ENCODE results near the gene RHBDD1.

The RHBDD1 gene

GRCh38 chr2:226994775-226995174 is 158.9 kb downstream of the RHBDD1 start:
- no peak for DNase-seq

DNA sequence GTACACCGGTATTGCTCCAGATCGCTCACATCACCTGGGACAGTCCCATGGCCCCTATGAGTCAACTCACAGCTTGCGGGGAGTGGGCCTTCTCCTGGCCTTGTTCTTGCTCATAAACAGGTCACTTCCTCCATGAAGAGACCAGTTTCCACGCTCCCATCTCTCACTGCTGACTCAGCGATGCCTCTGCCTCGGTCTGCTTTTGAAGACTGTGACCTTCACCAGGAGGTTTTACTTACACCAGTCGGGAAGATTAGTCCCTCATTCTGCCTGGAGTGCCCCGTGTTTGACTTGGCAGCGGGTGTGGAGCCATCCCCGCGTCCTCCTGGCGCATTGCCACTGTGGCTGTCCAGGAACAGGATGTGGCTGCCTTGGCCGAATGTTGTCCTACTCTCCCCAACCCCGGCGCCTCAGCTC is 159.8 kb downstream of the RHBDD1 start:
- DNase-seq: peak; percentile 80

- no peak for DNase-seq
Measured at GRCh38 chr2:226999661-227000060, 163.8 kb downstream of the RHBDD1 start.

DNA sequence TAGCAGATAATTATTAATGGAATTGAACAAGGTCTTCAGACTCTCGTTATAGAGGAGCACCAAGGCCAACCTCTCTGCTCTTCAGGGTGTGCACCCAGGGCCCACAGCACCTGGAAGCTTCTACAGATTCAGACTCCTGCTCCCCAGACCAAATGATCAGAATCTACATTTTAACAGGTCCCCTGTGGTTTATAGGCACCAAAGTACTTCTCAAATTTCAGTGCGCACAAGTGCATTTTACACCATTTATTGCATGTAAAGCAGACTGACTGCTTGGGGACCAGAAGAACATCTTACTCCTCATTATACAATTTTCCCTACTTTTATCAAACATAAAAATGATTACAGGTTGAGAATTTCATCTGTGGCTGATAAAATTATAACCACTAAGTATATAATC is 164.3 kb downstream of the RHBDD1 start:
- DNase-seq: no peak

DNA sequence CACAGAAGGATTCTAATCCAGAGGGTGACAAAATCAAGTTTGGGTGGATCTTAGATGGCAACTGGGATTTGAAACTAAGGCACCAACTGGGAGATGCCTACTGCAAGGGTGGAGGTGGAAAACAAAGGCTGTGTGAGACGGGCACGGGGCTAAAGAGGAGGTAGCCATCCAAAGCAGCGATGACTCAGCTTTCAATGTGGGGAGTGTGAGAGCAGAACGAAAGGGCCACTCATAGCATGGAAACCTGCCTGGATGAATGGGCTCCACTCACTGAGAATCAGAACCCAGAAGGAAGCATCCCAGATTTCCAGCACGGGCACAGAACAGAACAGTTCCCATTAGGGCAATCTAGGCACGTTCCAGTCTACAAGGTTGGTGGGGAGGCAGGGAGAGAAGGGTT is 168.6 kb downstream of the RHBDD1 start:
- no peak for DNase-seq

GRCh38 chr2:227006189-227006897 is 170.5 kb downstream of the RHBDD1 start:
- DNase-seq: no peak

DNA sequence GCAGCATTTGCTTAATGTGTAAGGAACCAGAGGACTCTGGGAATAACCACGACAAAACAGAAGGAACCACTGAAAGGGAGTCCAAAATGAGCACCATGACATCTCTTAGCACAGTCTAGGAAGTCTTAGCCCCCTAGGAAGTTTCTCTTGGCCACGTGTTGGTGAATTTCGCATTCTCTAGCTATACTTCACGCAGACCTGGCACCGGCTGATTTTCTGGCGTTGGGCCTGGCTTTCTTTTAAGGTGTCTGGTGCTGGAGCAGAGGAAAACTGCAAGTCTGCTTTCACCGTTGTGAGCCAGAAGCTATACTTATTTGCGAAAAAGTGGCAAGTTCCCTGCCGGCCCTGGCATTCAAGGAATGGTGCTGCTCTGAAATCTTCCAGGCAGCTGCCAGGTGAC is 171.3 kb downstream of the RHBDD1 start:
- no peak for DNase-seq

DNA sequence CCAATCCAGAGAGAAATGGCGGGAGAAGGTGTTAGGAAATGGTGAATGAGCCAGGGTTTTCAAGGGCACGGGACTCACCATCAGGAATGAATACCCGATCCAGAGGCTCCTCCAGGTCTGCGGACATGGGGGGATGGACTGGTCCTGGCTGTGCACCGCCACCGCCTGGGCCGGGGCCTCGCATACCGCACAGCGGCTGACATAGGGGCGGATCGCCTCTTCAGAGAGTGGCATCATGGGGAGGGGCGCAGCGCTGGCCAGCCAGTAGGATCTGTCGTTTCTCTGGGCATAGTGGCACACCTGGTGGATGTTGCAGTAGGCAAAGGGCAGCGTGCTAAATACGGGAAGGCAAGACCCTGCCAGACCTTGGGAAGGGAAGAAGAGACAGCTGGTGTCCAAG is 172.1 kb downstream of the RHBDD1 start:
- DNase-seq: no peak

- peak; percentile 24 for DNase-seq
Measured at GRCh38 chr2:227010433-227010832, 174.6 kb downstream of the RHBDD1 start.

GRCh38 chr2:227013330-227013729 is 177.5 kb downstream of the RHBDD1 start:
- no peak for DNase-seq

GRCh38 chr2:227013881-227014280 is 178.0 kb downstream of the RHBDD1 start:
- no peak for DNase-seq

DNA sequence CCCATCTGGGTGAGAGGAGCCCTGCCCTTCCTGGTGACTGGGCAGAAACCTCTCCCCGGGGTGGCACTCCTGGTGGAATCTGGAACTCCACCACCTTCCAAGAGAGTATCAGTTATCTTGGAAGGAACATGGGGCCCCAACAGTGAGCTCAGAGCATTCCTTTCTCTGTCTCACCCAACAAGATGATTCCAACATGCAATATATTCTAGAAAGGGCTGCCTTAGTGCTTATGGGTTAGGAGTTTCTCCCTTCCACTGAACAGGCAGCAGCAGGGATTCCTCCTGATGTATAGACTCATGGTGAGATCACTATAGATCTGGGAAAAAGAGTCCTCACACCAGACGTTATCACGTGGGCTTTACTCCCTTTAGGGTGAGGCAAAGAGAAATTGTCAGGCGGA is 181.0 kb downstream of the RHBDD1 start:
- DNase-seq: no peak

DNA sequence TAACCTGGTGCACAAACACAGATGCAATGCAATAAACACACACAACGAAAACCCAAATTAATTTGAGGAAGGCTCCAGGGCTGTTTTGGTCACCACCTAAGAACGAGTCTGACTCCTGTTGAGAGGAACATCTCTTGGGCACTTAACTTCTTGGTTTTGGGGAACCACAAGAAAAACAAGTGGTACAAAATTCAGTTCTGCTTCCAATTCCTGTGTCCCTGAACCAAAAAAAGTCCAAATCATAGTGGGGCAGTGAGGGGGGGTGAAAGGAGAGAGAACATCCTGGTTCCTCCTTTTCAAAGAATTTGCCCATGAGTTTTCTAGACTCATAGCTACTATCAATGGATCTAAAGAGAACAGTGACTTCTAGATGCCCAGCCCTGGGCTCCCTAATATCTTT is 184.6 kb downstream of the RHBDD1 start:
- DNase-seq: no peak

- no peak for DNase-seq
Measured at GRCh38 chr2:227022608-227023007, 186.8 kb downstream of the RHBDD1 start.

- no peak for DNase-seq
Measured at GRCh38 chr2:227025510-227025909, 189.7 kb downstream of the RHBDD1 start.

DNA sequence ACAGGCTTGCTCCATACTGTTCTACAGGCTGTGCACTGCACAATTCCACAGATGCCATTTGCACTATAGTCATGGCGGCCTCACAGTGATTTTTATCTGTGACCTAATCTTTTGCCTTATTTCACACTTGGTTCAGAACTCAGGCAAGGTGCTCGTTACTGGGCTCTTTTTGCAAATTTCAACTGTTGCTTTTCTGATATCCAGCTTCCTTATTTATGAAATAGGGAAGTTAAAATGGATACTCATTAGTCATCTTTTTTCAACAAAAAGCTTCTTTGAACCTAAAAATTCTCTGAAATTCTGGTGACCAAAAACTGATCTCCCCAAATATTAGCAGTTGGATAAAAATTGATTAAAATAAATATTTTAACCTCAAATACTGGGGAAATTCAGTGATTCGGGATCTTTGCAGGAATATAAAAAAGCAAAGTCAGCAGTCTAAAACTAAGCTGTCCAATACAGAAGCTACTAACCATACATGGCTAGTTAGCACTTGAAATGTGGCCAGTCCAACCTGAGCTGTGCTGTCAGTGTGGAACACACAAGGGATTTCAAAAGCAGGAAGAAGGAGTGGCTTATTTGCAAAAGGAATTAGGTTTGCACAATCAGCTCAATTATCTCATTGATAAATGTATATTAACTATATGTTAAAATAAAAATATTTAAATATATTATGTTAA is 193.7 kb downstream of the RHBDD1 start:
- no peak for DNase-seq

- DNase-seq: no peak
Measured at GRCh38 chr2:227030789-227031188, 194.9 kb downstream of the RHBDD1 start.

GRCh38 chr2:227031379-227031778 is 195.5 kb downstream of the RHBDD1 start:
- no peak for DNase-seq

DNA sequence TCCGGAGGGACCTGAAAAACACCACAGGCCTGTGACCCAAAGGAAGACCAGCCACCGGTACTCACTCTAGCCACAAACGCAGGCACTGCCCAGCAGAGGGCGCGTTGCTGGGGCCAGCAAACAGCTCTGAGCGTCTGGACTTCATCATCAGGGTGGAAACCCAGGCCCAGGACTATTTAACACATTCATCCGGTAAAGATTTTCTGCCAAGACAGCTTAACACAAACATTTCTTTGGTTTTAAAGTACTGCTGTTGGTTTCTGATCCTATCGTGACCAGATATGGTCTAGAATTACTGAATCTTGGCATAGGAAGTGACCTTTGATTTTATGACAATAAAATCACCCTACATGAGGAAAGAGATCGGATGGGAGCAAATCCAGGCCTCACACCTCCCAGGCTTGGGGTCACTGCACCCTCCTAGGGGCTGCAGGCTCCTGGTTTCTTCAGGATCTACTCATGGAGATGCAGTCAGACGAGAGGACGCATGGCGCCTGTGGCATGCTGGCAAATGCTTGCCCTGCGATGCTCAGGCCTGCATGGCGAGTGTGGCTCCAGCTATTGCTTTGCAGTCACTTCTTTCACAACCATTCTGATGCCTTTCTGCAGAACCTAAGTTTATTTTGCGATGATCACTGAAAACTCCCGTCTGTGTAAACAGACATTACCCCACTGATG is 197.8 kb downstream of the RHBDD1 start:
- peak; percentile 27 for DNase-seq

GRCh38 chr2:227035711-227036367 is 200.0 kb downstream of the RHBDD1 start:
- no peak for DNase-seq

GRCh38 chr2:227036527-227036926 is 200.7 kb downstream of the RHBDD1 start:
- no peak for DNase-seq

- DNase-seq: no peak
Measured at GRCh38 chr2:227038550-227039189, 202.8 kb downstream of the RHBDD1 start.

GRCh38 chr2:227043981-227044380 is 208.1 kb downstream of the RHBDD1 start:
- no peak for DNase-seq
